ENCODE results near the gene FOXO6. TPM values are rescaled to one million over a fixed set of nuclear protein-coding genes. Genes with fewer than 3 reads are reported as not detected.

Gene FOXO6
- total RNA-seq, 1 experiment from 2014 or later, result 0.47 TPM

DNA sequence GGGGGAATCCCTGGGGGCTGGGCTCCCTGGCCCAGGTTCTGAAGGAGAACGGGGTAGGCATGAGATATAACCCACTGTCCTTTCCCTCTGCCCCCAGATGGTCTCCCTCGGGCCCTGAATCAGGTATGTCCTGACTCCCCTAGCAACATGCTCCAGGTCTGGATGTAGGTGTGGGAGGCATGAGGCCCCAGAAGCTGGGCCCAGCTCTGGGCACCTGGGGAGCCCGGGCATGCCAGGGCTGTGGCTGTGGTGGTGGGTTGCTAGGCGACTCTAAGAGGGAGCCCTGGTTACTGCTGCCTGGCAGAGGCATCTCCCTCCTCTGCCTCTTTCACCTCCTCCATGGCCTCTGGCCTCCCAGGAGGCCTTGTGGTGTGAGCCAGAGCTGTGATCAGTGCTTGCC lies 16.2 kb downstream of the FOXO6 start:
- TF ChIP-seq CTCF (IDR thresholded peaks at IDR 0.05; ENCODE audit: unreplicated experiment), result no peak
- Mint-ChIP-seq H3K4me3 (ENCODE audit: low read depth, unreplicated experiment) (no peak overlapping the region), H3K27ac (ENCODE audit: unreplicated experiment) (no peak overlapping the region), H3K9me3 (ENCODE audit: low read depth, unreplicated experiment) (peaks cover 2% of the 10 kb centered on the region), H3K4me1 (ENCODE audit: low read depth, unreplicated experiment) (peaks cover 13% of the 10 kb centered on the region), H3K27me3 (ENCODE audit: unreplicated experiment) (peaks cover 48% of the 10 kb centered on the region), H3K36me3 (ENCODE audit: insufficient read depth, unreplicated experiment) (peaks cover 14% of the 10 kb centered on the region)
- CTCF ChIA-PET, result no interaction called here
- no peak for DNase-seq
- intact Hi-C loops (cut with micrococcal nuclease; ENCODE audit: unreplicated experiment), result no loop called here
- BruUV-seq (replicated peaks), result no TSS peak

DNA sequence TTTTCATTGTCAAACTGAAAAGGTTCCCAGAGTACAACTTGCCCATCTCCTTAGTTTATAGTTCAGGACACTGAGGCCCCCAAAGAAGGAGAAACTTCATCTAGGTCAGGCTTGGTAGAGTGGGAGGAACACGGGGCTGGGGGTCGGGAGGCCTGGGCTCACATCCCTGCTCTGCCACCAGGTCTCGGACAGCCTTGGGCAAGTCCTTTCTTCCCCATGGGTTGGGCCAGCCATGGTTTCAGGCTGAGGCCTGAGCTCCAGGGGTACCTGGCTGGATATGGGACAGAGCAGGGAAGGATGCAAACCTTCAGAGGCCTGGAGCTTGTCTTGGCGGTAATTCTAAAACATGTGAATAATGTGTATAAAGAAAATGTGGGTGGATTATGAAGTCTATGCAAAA lies 17.0 kb downstream of the FOXO6 start:
- H3K4me1 Mint-ChIP-seq (ENCODE audit: low read depth, unreplicated experiment), result peaks cover 13% of the 10 kb centered on the region
- H3K9me3 Mint-ChIP-seq (ENCODE audit: low read depth, unreplicated experiment), result peaks cover 2% of the 10 kb centered on the region
- no peak for DNase-seq
- no peak overlapping the region for H3K27ac Mint-ChIP-seq (ENCODE audit: unreplicated experiment)
- H3K4me3 Mint-ChIP-seq (ENCODE audit: low read depth, unreplicated experiment), result no peak overlapping the region
- CTCF ChIA-PET, result no interaction called here
- intact Hi-C loops (cut with micrococcal nuclease; ENCODE audit: unreplicated experiment), result no loop called here
- no TSS peak for BruUV-seq (replicated peaks)
- no peak for TF ChIP-seq CTCF (IDR thresholded peaks at IDR 0.05; ENCODE audit: unreplicated experiment)
- peaks cover 47% of the 10 kb centered on the region for H3K27me3 Mint-ChIP-seq (ENCODE audit: unreplicated experiment)
- peaks cover 19% of the 10 kb centered on the region for H3K36me3 Mint-ChIP-seq (ENCODE audit: insufficient read depth, unreplicated experiment)

DNA sequence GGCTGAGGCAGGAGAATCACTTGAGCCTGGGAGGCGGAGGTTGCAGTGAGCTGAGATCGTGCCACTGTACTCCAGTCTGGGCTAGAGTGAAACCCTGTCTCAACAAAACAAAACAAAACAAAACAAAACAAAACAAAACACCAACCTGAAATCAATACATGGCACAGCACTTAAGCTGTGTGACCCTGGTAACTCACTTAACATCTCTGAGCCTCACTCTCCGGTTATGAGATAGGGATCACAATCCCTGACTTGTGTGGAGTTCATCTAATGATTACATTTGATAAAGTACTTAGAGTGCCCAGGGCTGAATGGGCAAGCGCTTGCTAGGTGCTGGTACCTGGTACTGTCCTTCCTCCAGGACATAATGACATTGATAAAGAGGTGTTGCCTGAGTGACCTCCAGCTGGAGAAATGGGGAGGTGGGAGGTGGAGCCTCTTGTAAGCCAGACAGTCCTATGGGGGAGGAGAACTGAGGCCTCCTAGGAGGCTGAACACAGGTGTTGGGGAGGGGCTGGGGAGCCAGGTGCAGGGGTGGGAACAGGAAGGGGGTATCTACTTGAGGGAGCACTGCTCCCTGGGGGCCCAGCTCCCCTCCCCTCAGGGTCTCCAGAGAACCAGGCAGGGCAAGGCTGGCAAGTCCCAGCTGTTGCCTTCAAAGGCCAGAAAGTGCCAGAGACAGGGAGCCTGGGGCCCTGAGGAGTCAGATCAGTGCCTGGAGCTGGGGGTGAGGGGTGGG lies 17.9 kb downstream of the FOXO6 start:
- peaks cover 13% of the 10 kb centered on the region for H3K4me1 Mint-ChIP-seq (ENCODE audit: low read depth, unreplicated experiment)
- peaks cover 50% of the 10 kb centered on the region for H3K27me3 Mint-ChIP-seq (ENCODE audit: unreplicated experiment)
- no peak for TF ChIP-seq CTCF (IDR thresholded peaks at IDR 0.05; ENCODE audit: unreplicated experiment)
- BruUV-seq (replicated peaks), result no TSS peak
- CTCF ChIA-PET, result no interaction called here
- intact Hi-C loops (cut with micrococcal nuclease; ENCODE audit: unreplicated experiment), result no loop called here
- no peak overlapping the region for H3K27ac Mint-ChIP-seq (ENCODE audit: unreplicated experiment)
- no peak overlapping the region for H3K4me3 Mint-ChIP-seq (ENCODE audit: low read depth, unreplicated experiment)
- DNase-seq, result no peak
- peaks cover 19% of the 10 kb centered on the region for H3K36me3 Mint-ChIP-seq (ENCODE audit: insufficient read depth, unreplicated experiment)
- H3K9me3 Mint-ChIP-seq (ENCODE audit: low read depth, unreplicated experiment), result peaks cover 2% of the 10 kb centered on the region

DNA sequence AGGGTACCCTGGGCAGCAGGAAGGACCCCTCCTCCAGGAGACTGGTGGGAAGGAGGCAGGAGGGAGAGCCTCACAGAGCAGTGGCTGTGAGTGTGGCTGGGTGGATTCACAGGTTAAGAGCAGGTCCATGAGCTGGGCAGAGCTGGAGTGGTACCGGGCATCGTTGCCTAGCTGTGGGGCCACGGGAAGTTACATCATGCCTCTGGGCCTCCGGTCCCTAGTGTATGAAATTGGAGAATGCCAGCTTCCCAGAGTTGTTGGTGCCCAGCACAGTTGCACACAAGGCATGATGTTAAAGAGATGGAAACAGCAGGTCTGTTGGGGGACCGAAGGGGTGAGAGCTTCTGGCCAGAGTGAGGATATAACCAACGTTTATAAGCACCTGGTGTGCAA lies 18.5 kb downstream of the FOXO6 start:
- Mint-ChIP-seq H3K36me3 (ENCODE audit: insufficient read depth, unreplicated experiment) (peaks cover 19% of the 10 kb centered on the region), H3K27me3 (ENCODE audit: unreplicated experiment) (peaks cover 56% of the 10 kb centered on the region), H3K9me3 (ENCODE audit: low read depth, unreplicated experiment) (peaks cover 2% of the 10 kb centered on the region), H3K4me3 (ENCODE audit: low read depth, unreplicated experiment) (no peak overlapping the region), H3K27ac (ENCODE audit: unreplicated experiment) (no peak overlapping the region), H3K4me1 (ENCODE audit: low read depth, unreplicated experiment) (peaks cover 13% of the 10 kb centered on the region)
- no peak for DNase-seq
- intact Hi-C loops (cut with micrococcal nuclease; ENCODE audit: unreplicated experiment), result no loop called here
- TF ChIP-seq CTCF (IDR thresholded peaks at IDR 0.05; ENCODE audit: unreplicated experiment), result no peak
- BruUV-seq (replicated peaks), result no TSS peak
- CTCF ChIA-PET, result no interaction called here

Data from Calu3 (cell line).